H9 (cell line): Measurements from ENCODE around the gene CAMTA1. TPM values are rescaled to one million over a fixed set of nuclear protein-coding genes. Genes with fewer than 3 reads are reported as not detected.

Experiments
- DNase-seq: peaks from one replicate; pipeline ENCODE4 v3.0.0-alpha.2; 2017
- H2AFZ ChIP-seq: one replicate; pipeline ENCODE4 v1.6.1; 2013; ENCODE audit warnings: mild to moderate bottlenecking, low read length, control low read depth, moderate library complexity
- H2AK5ac ChIP-seq: 2 replicates; pipeline ENCODE4 v1.6.1; 2013; ENCODE audit warnings: low read length, control low read depth, mixed read lengths; ENCODE audit not compliant: insufficient read length
- H2BK120ac ChIP-seq: one replicate; pipeline ENCODE4 v1.6.1; 2013; ENCODE audit warnings: low read depth, mild to moderate bottlenecking, low read length, control low read depth, inconsistent platforms; ENCODE audit not compliant: poor library complexity, severe bottlenecking
- H2BK12ac ChIP-seq: 2 replicates; pipeline ENCODE4 v1.6.1; 2013; ENCODE audit warnings: low read length, control low read depth, mixed read lengths, low read depth; ENCODE audit not compliant: insufficient read length
- H2BK15ac ChIP-seq: 2 replicates; pipeline ENCODE4 v1.6.1; 2013; ENCODE audit warnings: low read depth, low read length, control low read depth
- H2BK20ac ChIP-seq: one replicate; pipeline ENCODE4 v1.6.1; 2013; ENCODE audit warnings: low read depth, mild to moderate bottlenecking, low read length, control low read depth, inconsistent platforms; ENCODE audit not compliant: poor library complexity, severe bottlenecking
- H2BK5ac ChIP-seq: 2 replicates; pipeline ENCODE4 v1.6.1; 2013; ENCODE audit warnings: low read length, control low read depth, mixed read lengths; ENCODE audit not compliant: insufficient read length
- H3K14ac ChIP-seq: 2 replicates; pipeline ENCODE4 v1.6.1; 2013; ENCODE audit warnings: low read length, control low read depth; ENCODE audit not compliant: insufficient read depth
- H3K18ac ChIP-seq: 2 replicates; pipeline ENCODE4 v1.6.1; 2013; ENCODE audit warnings: low read depth, mild to moderate bottlenecking, mixed read lengths, low read length, control low read depth; ENCODE audit not compliant: insufficient read length
- H3K23ac ChIP-seq: 2 replicates; pipeline ENCODE4 v1.6.1; 2013; ENCODE audit warnings: low read length, control low read depth, mixed read lengths, low read depth; ENCODE audit not compliant: insufficient read length
- H3K23me2 ChIP-seq: 2 replicates; pipeline ENCODE4 v1.6.1; 2013; ENCODE audit warnings: low read depth, mild to moderate bottlenecking, mixed read lengths, low read length, control low read depth; ENCODE audit not compliant: insufficient read length, poor library complexity, severe bottlenecking
- H3K27ac ChIP-seq: 2 replicates; pipeline ENCODE4 v1.5.1; 2013; ENCODE audit warnings: low read length, control low read depth, mixed read lengths, low read depth; ENCODE audit not compliant: insufficient read length
- H3K27me3 ChIP-seq: 2 replicates; pipeline ENCODE4 v1.6.1; 2013; ENCODE audit warnings: low read length, control low read depth, inconsistent platforms; ENCODE audit not compliant: insufficient read depth
- H3K4ac ChIP-seq: 2 replicates; pipeline ENCODE4 v1.6.1; 2013; ENCODE audit warnings: low read depth, mild to moderate bottlenecking, control low read depth, inconsistent platforms, low read length, moderate library complexity
- H3K4me1 ChIP-seq: 2 replicates; pipeline ENCODE4 v1.6.1; 2013; ENCODE audit warnings: low read length, control low read depth, inconsistent platforms; ENCODE audit not compliant: insufficient read depth
- H3K4me2 ChIP-seq: 2 replicates; pipeline ENCODE4 v1.6.1; 2013; ENCODE audit warnings: low read length, control low read depth, mixed read lengths; ENCODE audit not compliant: insufficient read length, insufficient read depth
- H3K56ac ChIP-seq: 2 replicates; pipeline ENCODE4 v1.6.1; 2013; ENCODE audit warnings: low read depth, mild to moderate bottlenecking, mixed read lengths, low read length, control low read depth; ENCODE audit not compliant: insufficient read length
- H3K79me1 ChIP-seq: 2 replicates; pipeline ENCODE4 v1.6.1; 2013; ENCODE audit warnings: low read depth, mild to moderate bottlenecking, moderate library complexity, low read length, control low read depth, inconsistent platforms; ENCODE audit not compliant: insufficient read depth, poor library complexity, severe bottlenecking
- H3K79me2 ChIP-seq: 2 replicates; pipeline ENCODE4 v1.6.1; 2013; ENCODE audit warnings: low read length, control low read depth, inconsistent platforms; ENCODE audit not compliant: insufficient read depth
- H3K9ac ChIP-seq: 2 replicates; pipeline ENCODE4 v1.6.1; 2013; ENCODE audit warnings: low read length, control low read depth, mixed read lengths; ENCODE audit not compliant: insufficient read length; ENCODE audit errors: extremely low read depth
- H3K9me3 ChIP-seq: one replicate; pipeline ENCODE4 v1.6.1; 2013; ENCODE audit warnings: low read depth, low read length, inconsistent platforms; ENCODE audit not compliant: control insufficient read depth
- H3T11ph ChIP-seq: one replicate; pipeline ENCODE4 v1.6.1; 2013; ENCODE audit warnings: mild to moderate bottlenecking, low read length, control low read depth, inconsistent platforms
- H4K20me1 ChIP-seq: one replicate; pipeline ENCODE4 v1.6.1; 2013; ENCODE audit not compliant: control insufficient read depth, insufficient read length, insufficient read depth
- H4K5ac ChIP-seq: 2 replicates; pipeline ENCODE4 v1.6.1; 2013; ENCODE audit warnings: low read depth, mild to moderate bottlenecking, mixed read lengths, low read length, control low read depth; ENCODE audit not compliant: insufficient read length
- H4K8ac ChIP-seq: replicated peaks from 2 replicates; pipeline ENCODE4 v1.6.1; 2013; ENCODE audit warnings: low read length, control low read depth, mixed read lengths, low read depth; ENCODE audit not compliant: insufficient read length
- H4K91ac ChIP-seq: 2 replicates; pipeline ENCODE4 v1.6.1; 2013; ENCODE audit warnings: low read depth, mild to moderate bottlenecking, moderate library complexity, mixed read lengths, low read length, control low read depth; ENCODE audit not compliant: insufficient read length
- H3K27ac Mint-ChIP-seq, 3 experiments: 2 replicates in 2 of 3; 3 replicates in 1 of 3; pipeline ENCODE4 v1.8.0; 2020 to 2021; ENCODE audit warnings: mixed read lengths in 3 of 3, mild to moderate bottlenecking in 1 of 3, moderate library complexity in 1 of 3
- H3K27me3 Mint-ChIP-seq: 2 replicates; pipeline ENCODE4 v1.8.0; 2021; ENCODE audit warnings: low read depth, mild to moderate bottlenecking, moderate library complexity, mixed read lengths
- H3K36me3 Mint-ChIP-seq, 3 experiments: 2 replicates in 2 of 3; 3 replicates in 1 of 3; pipeline ENCODE4 v1.8.0; 2020 to 2021; ENCODE audit warnings: low read depth in 3 of 3, mixed read lengths in 3 of 3; ENCODE audit not compliant: insufficient read depth in 1 of 3
- H3K4me1 Mint-ChIP-seq, 2 experiments: 2 replicates each; pipeline ENCODE4 v1.8.0; 2020; ENCODE audit warnings: mixed read lengths in 2 of 2
- H3K4me3 Mint-ChIP-seq, 2 experiments: 2 replicates in 1 of 2; 3 replicates in 1 of 2; pipeline ENCODE4 v1.8.0; 2020 to 2021; ENCODE audit warnings: mild to moderate bottlenecking in 2 of 2, mixed read lengths in 2 of 2, moderate library complexity in 1 of 2
- H3K9me3 Mint-ChIP-seq, 2 experiments: 2 replicates in 1 of 2; 3 replicates in 1 of 2; pipeline ENCODE4 v1.8.0; 2020; ENCODE audit warnings: mild to moderate bottlenecking in 2 of 2, mixed read lengths in 2 of 2, moderate library complexity in 1 of 2
- WGBS: extraction: QIAGEN DNeasy Blood & Tissue Kit; methylation state at CpG from one replicate; pipeline ENCODE4 v1.1.7; 2013; ENCODE audit warnings: missing lambda C conversion rate, low lambda C conversion rate, mixed read lengths; ENCODE audit not compliant: insufficient read length; ENCODE audit errors: extremely low coverage; 5-methylcytosine and 5-hydroxymethylcytosine counted together
- total RNA-seq: library from RNA; stranded (reverse); gene quantifications from 2 replicates; pipeline ENCODE4 v1.2.1, GENCODE V29; 2021
- TF ChIP-seq, protein P1 (sequence below): fragments of 200-600 bp; sonication (generic); conservative IDR thresholded peaks from 3 replicates; pipeline ENCODE4 v1.8.0; 2021; ENCODE audit warnings: antibody characterized with exemption, mild to moderate bottlenecking

The CAMTA1 gene
- total RNA-seq, 1 experiment from 2014 or later: 115 TPM

DNA sequence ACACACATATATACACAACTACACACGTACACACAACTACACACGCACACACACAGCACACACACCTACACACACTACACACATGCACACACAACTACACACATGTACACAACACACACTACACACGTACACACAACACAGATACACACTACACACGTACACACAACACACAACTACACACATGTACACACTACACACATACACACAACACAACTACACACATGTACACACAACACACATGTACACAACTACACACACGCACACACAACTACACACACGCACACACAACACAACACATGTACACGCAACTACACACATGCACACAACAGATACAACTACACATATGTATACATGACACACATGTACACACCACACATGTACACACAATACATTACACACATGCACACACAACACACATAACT is 318.1 kb downstream of the CAMTA1 start:
- Histone ChIP-seq H3K9ac (no peak overlapping the region), H3K4me1 (no peaks in the 10 kb centered on the region), H4K8ac (no peak overlapping the region), H2AFZ (no peak overlapping the region), H3K4ac (no peak overlapping the region), H3T11ph (no peak overlapping the region), H2BK20ac (no peak overlapping the region), H4K91ac (no peak overlapping the region), H2BK15ac (no peak overlapping the region), H3K27ac (no peak overlapping the region), H2BK5ac (no peak overlapping the region), H3K27me3 (no peaks in the 10 kb centered on the region), H2AK5ac (no peak overlapping the region), H2BK12ac (no peak overlapping the region), H3K14ac (no peak overlapping the region), H3K9me3 (no peaks in the 10 kb centered on the region), H3K79me1 (no peaks in the 10 kb centered on the region), H3K4me2 (no peak overlapping the region), H2BK120ac (no peak overlapping the region), H3K18ac (no peak overlapping the region), H4K5ac (no peak overlapping the region), H3K79me2 (no peaks in the 10 kb centered on the region), H3K23me2 (no peaks in the 10 kb centered on the region), H4K20me1 (no peaks in the 10 kb centered on the region), H3K56ac (no peak overlapping the region), H3K23ac (no peak overlapping the region)
- Mint-ChIP-seq H3K27me3 (peaks cover 5% of the 10 kb centered on the region), H3K27ac (no peak overlapping the region), H3K4me3 (no peak overlapping the region), H3K4me1 (peaks cover 11 to 12% of the 10 kb centered on the region in 2 experiments), H3K9me3 (0 out of 5 replicates have a peak, but pooled peaks cover 0 to 2% of the 10 kb centered on the region in 2 experiments), H3K36me3 (no peaks in the 10 kb centered on the region; a peak in 1 of 7 replicates)
- TF ChIP-seq, protein P1, sequence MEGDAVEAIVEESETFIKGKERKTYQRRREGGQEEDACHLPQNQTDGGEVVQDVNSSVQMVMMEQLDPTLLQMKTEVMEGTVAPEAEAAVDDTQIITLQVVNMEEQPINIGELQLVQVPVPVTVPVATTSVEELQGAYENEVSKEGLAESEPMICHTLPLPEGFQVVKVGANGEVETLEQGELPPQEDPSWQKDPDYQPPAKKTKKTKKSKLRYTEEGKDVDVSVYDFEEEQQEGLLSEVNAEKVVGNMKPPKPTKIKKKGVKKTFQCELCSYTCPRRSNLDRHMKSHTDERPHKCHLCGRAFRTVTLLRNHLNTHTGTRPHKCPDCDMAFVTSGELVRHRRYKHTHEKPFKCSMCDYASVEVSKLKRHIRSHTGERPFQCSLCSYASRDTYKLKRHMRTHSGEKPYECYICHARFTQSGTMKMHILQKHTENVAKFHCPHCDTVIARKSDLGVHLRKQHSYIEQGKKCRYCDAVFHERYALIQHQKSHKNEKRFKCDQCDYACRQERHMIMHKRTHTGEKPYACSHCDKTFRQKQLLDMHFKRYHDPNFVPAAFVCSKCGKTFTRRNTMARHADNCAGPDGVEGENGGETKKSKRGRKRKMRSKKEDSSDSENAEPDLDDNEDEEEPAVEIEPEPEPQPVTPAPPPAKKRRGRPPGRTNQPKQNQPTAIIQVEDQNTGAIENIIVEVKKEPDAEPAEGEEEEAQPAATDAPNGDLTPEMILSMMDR: no peak
- DNase-seq: no peak
- no CpG with 5 or more reads among the region's 7 CpGs for WGBS
